Skeletal muscle satellite cell (primary cell): ENCODE data around the gene MORN4.
"Not testable (repeated sequence)": the region's sequence is repeated elsewhere in the genome, so short reads cannot be mapped to it uniquely, and the experiment has no call there.

Experiments used
- H3K27me3 ChIP-seq: 2 replicates; pipeline ENCODE4 v1.7.0; 2013; ENCODE audit warnings: low read length; ENCODE audit not compliant: control insufficient read depth, insufficient read depth
- H3K36me3 ChIP-seq: 2 replicates; pipeline ENCODE4 v1.7.0; 2013; ENCODE audit warnings: mild to moderate bottlenecking, control low read depth, low read length; ENCODE audit not compliant: insufficient read depth
- H3K4me1 ChIP-seq: 2 replicates; pipeline ENCODE4 v1.7.0; 2013; ENCODE audit warnings: low read length; ENCODE audit not compliant: control insufficient read depth, insufficient read depth
- H3K4me2 ChIP-seq: 2 replicates; pipeline ENCODE4 v1.7.0; 2013; ENCODE audit warnings: mild to moderate bottlenecking, low read length
- H3K4me3 ChIP-seq: 2 replicates; pipeline ENCODE4 v1.7.0; 2013; ENCODE audit warnings: low read length
- H3K9ac ChIP-seq: 2 replicates; pipeline ENCODE4 v1.7.0; 2013; ENCODE audit warnings: mild to moderate bottlenecking, low read depth, low read length, moderate library complexity
- H3K9me3 ChIP-seq: replicated peaks from 2 replicates; pipeline ENCODE4 v1.7.0; 2013; ENCODE audit warnings: mild to moderate bottlenecking, control low read depth, low read length

MORN4 gene

DNA sequence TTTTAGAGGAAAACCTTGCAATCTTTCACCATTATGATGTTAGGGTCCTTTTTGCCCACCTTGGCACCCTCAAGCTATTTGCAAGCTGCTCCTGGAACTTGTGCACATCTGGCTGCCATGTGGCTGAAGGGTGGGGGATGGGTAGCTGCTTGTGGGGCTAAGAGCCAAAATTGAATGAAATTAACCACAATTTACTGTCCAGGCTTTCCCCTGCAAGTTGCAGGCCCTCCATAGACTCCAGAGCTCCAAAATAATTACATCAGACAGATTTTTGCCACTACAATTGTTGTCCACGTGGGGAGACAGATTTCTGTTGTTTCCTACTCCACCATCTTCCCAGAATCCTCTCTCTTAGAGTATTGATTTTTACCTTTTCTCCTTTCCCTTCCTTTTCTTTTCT is 26.3 kb upstream of the MORN4 start:
- H3K4me2 ChIP-seq, result no peak overlapping the region
- H3K36me3 ChIP-seq, result peaks cover 64% of the 10 kb centered on the region
- H3K27me3 ChIP-seq, result no peaks in the 10 kb centered on the region
- H3K9me3 ChIP-seq, result no peaks in the 10 kb centered on the region
- no peak overlapping the region for H3K9ac ChIP-seq
- no peaks in the 10 kb centered on the region for H3K4me1 ChIP-seq
- H3K4me3 ChIP-seq, result no peak overlapping the region

GRCh38 chr10:97656777-97657176 is 23.5 kb upstream of the MORN4 start:
- no peaks in the 10 kb centered on the region for H3K27me3 ChIP-seq
- H3K4me2 ChIP-seq, result no peak overlapping the region
- H3K4me1 ChIP-seq, result no peaks in the 10 kb centered on the region
- no peaks in the 10 kb centered on the region for H3K9me3 ChIP-seq
- H3K9ac ChIP-seq, result no peak overlapping the region
- H3K4me3 ChIP-seq, result no peak overlapping the region
- H3K36me3 ChIP-seq, result peaks cover 57% of the 10 kb centered on the region

GRCh38 chr10:97651773-97652172 is 18.5 kb upstream of the MORN4 start:
- H3K4me3 ChIP-seq, result no peak overlapping the region
- H3K27me3 ChIP-seq, result no peaks in the 10 kb centered on the region
- no peaks in the 10 kb centered on the region for H3K9me3 ChIP-seq
- peaks cover 45% of the 10 kb centered on the region for H3K36me3 ChIP-seq
- H3K4me2 ChIP-seq, result no peak overlapping the region
- H3K4me1 ChIP-seq, result peaks cover 36% of the 10 kb centered on the region
- H3K9ac ChIP-seq, result no peak overlapping the region

DNA sequence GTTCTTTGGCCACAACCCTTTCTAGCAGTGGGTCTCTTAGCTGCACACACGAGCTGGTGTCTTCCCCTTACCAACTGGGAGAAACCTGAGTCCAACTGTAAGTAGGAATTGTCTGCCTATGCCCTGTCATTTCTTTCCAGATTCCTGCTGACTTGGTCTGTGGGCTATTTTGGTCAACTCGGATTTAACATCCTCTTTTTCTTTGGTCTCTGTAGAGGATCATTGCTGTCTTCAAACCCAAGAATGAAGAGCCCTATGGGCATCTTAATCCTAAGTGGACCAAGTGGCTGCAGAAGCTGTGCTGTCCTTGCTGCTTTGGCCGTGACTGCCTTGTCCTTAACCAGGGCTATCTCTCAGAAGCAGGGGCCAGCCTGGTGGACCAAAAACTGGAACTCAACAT is 17.4 kb upstream of the MORN4 start:
- no peaks in the 10 kb centered on the region for H3K9me3 ChIP-seq
- peaks cover 36% of the 10 kb centered on the region for H3K4me1 ChIP-seq
- no peaks in the 10 kb centered on the region for H3K27me3 ChIP-seq
- H3K9ac ChIP-seq, result no peak overlapping the region
- peaks cover 35% of the 10 kb centered on the region for H3K36me3 ChIP-seq
- H3K4me2 ChIP-seq, result no peak overlapping the region
- H3K4me3 ChIP-seq, result no peak overlapping the region

DNA sequence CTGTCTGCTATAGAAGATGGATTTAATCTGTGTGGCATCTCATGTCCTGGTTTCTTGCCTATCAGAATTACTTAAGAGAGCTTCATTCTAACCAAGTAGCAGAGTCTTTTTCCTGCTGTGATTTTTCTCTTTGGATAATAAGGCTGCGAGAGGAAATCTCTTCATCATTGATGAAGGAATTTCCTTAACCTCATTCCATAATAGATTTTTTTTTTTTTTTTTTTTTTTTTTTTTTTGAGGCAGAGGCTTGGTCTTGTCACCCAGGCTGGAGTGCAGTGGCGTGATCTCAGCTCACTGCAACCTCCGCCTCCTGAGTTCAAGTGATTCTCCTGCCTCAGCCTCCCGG is 16.1 kb upstream of the MORN4 start:
- H3K27me3 ChIP-seq, H3K4me3 ChIP-seq, H3K9me3 ChIP-seq: not testable (repeated sequence)
- H3K9ac ChIP-seq, result peak overlapping the region; percentile 60
- peak overlapping the region; percentile 69 for H3K4me2 ChIP-seq
- peaks cover 33% of the 10 kb centered on the region for H3K36me3 ChIP-seq
- H3K4me1 ChIP-seq, result peaks cover 41% of the 10 kb centered on the region

- Histone ChIP-seq H3K9ac (peak overlapping the region; percentile 68), H3K4me2 (peak overlapping the region; percentile 69), H3K4me3 (peak overlapping the region; percentile 25), H3K27me3 (no peaks in the 10 kb centered on the region), H3K9me3 (no peaks in the 10 kb centered on the region), H3K36me3 (peaks cover 33% of the 10 kb centered on the region), H3K4me1 (peaks cover 41% of the 10 kb centered on the region)
Observed at GRCh38 chr10:97648562-97649404, 15.5 kb upstream of the MORN4 start.

DNA sequence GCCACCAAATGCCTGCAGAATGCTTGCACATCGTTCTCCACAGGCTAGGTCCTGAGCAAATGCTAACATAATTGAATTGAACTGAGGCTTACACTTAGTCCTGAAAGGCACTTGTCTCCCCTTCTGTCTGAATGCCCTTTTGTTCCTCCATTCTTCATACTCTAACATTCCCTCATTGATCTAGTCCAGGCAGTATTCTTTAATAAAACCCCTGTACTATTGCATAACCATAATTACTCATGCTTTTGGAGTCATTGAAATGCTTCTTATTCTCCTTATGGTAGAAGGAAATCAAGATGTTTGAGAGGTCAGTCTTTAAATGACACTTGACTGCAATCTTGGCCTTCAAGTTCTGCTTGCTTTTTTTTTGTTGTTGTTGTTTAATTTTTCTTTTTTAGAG is 14.3 kb upstream of the MORN4 start:
- no peak overlapping the region for H3K4me3 ChIP-seq
- H3K36me3 ChIP-seq, result peaks cover 29% of the 10 kb centered on the region
- H3K9me3 ChIP-seq, result no peaks in the 10 kb centered on the region
- no peak overlapping the region for H3K9ac ChIP-seq
- no peaks in the 10 kb centered on the region for H3K27me3 ChIP-seq
- no peak overlapping the region for H3K4me2 ChIP-seq
- H3K4me1 ChIP-seq, result peaks cover 41% of the 10 kb centered on the region

- H3K9me3 ChIP-seq, result no peaks in the 10 kb centered on the region
Observed at GRCh38 chr10:97644936-97645335, 11.6 kb upstream of the MORN4 start.

DNA sequence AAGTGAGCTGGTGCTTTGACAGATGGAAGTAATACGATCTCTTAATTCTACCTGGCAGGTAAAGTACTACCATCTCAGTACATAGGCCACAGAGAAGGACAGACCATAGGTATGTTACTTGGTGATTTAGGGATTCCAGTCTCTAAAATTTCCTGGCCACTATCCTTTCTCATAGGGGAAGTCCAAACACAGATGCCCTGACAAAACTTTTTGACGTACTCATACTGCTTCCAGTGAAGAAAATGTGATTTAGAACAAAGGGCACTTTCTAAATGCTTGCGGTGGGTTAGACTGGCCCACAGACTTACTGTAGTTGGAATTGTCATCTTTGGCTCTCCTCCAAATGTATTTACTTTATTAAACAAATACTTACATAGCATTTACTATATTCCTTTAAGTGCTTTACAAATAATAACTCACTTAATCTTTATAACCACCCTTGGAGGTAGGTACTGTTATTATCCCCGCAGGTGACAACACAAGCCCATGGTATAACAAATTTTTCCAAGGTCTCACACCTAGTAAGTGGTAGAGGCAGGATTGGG is 10.2 kb upstream of the MORN4 start:
- H3K4me2 ChIP-seq, result no peak overlapping the region
- H3K4me1 ChIP-seq, result peaks cover 28% of the 10 kb centered on the region
- H3K9ac ChIP-seq, result no peak overlapping the region
- no peak overlapping the region for H3K4me3 ChIP-seq
- peaks cover 15% of the 10 kb centered on the region for H3K36me3 ChIP-seq
- no peaks in the 10 kb centered on the region for H3K27me3 ChIP-seq
- H3K9me3 ChIP-seq, result no peaks in the 10 kb centered on the region

More at GRCh38 chr10:97644936-97645335, 11.6 kb upstream of the MORN4 start:
- no peak overlapping the region for H3K9ac ChIP-seq
- no peak overlapping the region for H3K4me2 ChIP-seq
- H3K4me1 ChIP-seq, result peaks cover 40% of the 10 kb centered on the region
- peaks cover 15% of the 10 kb centered on the region for H3K36me3 ChIP-seq
- no peaks in the 10 kb centered on the region for H3K27me3 ChIP-seq
- H3K4me3 ChIP-seq, result no peak overlapping the region

DNA sequence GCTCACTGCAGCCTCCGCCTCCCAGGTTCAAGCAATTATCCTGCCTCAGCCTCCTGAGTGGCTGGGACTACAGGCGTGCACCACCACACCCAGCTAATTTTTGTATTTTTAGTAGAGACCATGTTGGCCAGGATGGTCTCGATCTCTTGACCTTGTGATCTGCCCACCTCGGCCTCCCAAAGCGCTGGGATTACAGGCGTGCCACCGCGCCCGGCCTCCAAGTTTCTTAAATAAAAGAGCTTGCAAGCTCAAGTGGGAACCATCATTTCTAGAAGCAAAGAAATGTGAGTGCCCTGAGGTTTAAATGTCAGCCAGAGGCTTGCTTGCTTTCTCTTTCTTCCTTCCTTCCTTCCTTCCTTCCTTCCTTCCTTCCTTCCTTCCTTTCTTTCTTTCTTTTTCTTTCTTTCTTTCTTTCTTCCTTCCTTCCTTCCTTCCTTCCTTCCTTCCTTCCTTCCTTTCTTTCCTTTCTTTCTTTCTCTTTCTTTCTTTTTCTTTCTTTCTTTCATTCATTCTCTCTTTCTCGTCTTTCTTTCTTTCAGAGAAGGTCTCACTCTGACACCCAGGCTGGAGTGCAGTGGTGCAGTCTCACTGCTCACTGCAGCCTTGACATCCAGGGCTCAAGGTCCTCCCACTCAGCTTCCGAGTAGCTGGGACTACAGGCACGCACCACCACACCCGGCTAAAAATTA is 9.3 kb upstream of the MORN4 start:
- H3K27me3 ChIP-seq, H3K4me3 ChIP-seq, H3K9me3 ChIP-seq, H3K9ac ChIP-seq: not testable (repeated sequence)
- H3K4me1 ChIP-seq, result peaks cover 20% of the 10 kb centered on the region
- peaks cover 15% of the 10 kb centered on the region for H3K36me3 ChIP-seq
- peak overlapping the region; percentile 87 for H3K4me2 ChIP-seq

DNA sequence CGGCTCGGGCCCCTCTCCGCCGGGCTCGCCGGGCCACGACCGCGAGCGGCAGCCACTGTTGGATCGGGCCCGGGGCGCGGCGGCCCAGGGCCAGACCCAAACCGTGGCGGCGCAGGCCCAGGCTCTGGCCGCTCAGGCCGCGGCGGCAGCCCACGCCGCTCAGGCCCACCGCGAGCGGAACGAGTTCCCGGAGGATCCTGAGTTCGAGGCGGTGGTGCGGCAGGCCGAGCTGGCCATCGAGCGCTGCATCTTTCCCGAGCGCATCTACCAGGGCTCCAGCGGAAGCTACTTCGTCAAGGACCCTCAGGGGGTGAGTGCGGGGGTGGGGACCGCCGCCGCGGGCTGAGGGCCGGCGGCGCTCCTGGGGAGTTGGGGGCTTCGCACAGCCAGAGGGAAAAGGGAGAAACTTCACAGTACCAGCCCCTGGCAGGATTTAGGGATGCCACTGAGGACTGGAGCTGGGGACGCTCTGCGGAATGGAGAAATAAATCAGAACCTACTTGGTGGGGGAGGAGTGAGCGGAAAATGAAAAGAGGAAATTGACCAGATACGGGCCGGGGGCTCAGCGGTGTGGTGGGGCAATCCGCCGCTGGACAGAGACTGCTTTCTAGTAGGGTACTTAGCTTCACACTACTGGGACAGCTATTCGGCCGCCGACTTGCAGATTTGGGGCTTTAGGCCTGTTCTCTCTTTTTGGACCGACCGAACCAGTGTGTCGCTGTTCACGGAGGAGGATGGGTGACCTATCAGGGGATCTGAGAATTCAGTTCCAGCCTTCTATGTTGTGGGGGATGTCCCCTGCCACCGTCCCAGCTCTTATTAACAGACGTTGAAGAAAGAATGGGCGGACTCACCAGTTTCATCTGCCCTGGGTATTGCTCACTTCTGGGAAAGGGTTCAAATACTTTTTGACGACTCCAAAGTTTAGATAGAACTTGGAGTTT is 7.8 kb upstream of the MORN4 start:
- peak overlapping the region; percentile 87 for H3K4me2 ChIP-seq
- H3K4me3 ChIP-seq, result peak overlapping the region; percentile 97
- H3K9ac ChIP-seq, result peak overlapping the region; percentile 96
- H3K9me3 ChIP-seq, result no peaks in the 10 kb centered on the region
- H3K36me3 ChIP-seq, result peaks cover 15% of the 10 kb centered on the region
- H3K4me1 ChIP-seq, result peaks cover 12% of the 10 kb centered on the region
- H3K27me3 ChIP-seq, result no peaks in the 10 kb centered on the region
